Measurements from ENCODE around the gene IFI6.
"Not testable (repeated sequence)": the region's sequence is repeated elsewhere in the genome, so short reads cannot be mapped to it uniquely, and the experiment has no call there.

IFI6 gene

GRCh38 chr1:27648602-27649305, 23.2 kb downstream of the IFI6 start:
- peak in 1 of 2 donors; percentile 54 for DNase-seq (ENCODE audit: low read depth in 2 of 2)
- H3K4me3 ChIP-seq (replicated peaks in 1 of 2; ENCODE audit: low read depth in 2 of 2, low read length in 2 of 2), result no peak overlapping the region
- TF ChIP-seq CTCF (IDR thresholded peaks at IDR 0.05; ENCODE audit: low read depth, low read length), result no peak

GRCh38 chr1:27647328-27647727, 24.7 kb downstream of the IFI6 start:
- no peak for DNase-seq (ENCODE audit: low read depth in 2 of 2)
- no peak overlapping the region for H3K4me3 ChIP-seq (replicated peaks in 1 of 2; ENCODE audit: low read depth in 2 of 2, low read length in 2 of 2)
- no peak for TF ChIP-seq CTCF (IDR thresholded peaks at IDR 0.05; ENCODE audit: low read depth, low read length)

GRCh38 chr1:27646676-27647075, 25.3 kb downstream of the IFI6 start:
- TF ChIP-seq CTCF (IDR thresholded peaks at IDR 0.05; ENCODE audit: low read depth, low read length), result no peak
- no peak for DNase-seq (ENCODE audit: low read depth in 2 of 2)
- H3K4me3 ChIP-seq (replicated peaks in 1 of 2; ENCODE audit: low read depth in 2 of 2, low read length in 2 of 2), result no peak overlapping the region

- no peak for TF ChIP-seq CTCF (IDR thresholded peaks at IDR 0.05; ENCODE audit: low read depth, low read length)
- no peak for DNase-seq (ENCODE audit: low read depth in 2 of 2)
- no peak overlapping the region for H3K4me3 ChIP-seq (replicated peaks in 1 of 2; ENCODE audit: low read depth in 2 of 2, low read length in 2 of 2)
Measured at GRCh38 chr1:27645071-27645415, 26.9 kb downstream of the IFI6 start.

- TF ChIP-seq CTCF (IDR thresholded peaks at IDR 0.05; ENCODE audit: low read depth, low read length), result no peak
- no peak overlapping the region for H3K4me3 ChIP-seq (replicated peaks in 1 of 2; ENCODE audit: low read depth in 2 of 2, low read length in 2 of 2)
- no peak for DNase-seq (ENCODE audit: low read depth in 2 of 2)
Measured at GRCh38 chr1:27644369-27645070, 27.5 kb downstream of the IFI6 start.

GRCh38 chr1:27643600-27644368, 28.2 kb downstream of the IFI6 start:
- peak; percentile 72 to 74 for DNase-seq (ENCODE audit: low read depth in 2 of 2)
- peak; percentile 90 for TF ChIP-seq CTCF (IDR thresholded peaks at IDR 0.05; ENCODE audit: low read depth, low read length)
- H3K4me3 ChIP-seq (replicated peaks in 1 of 2; ENCODE audit: low read depth in 2 of 2, low read length in 2 of 2), result no peak overlapping the region

- H3K4me3 ChIP-seq (replicated peaks in 1 of 2; ENCODE audit: low read depth in 2 of 2, low read length in 2 of 2); DNase-seq (ENCODE audit: low read depth in 2 of 2): not testable (repeated sequence)
Measured at GRCh38 chr1:27640514-27640913, 31.5 kb downstream of the IFI6 start.
